OCI-LY7 (cell line): ENCODE measurements around the gene TMEM239. TPM values are rescaled to one million over a fixed set of nuclear protein-coding genes. Genes with fewer than 3 reads are reported as not detected.

ENCODE experiments used
- BruUV-seq: library from RNA; stranded (reverse); fragments of 400-500 nt; replicated peaks from 2 replicates; lab custom pipeline; 2021; lab: Mats Ljungman, UMichigan
- CTCF ChIA-PET: fragments of 300-600 bp; sonication (Branson Sonifier 250); formaldehyde crosslinking; loops from one replicate; lab custom pipeline; 2022; ENCODE audit warnings: antibody characterized with exemption; ENCODE audit not compliant: unreplicated experiment; lab: Charles Lee
- POLR2A ChIA-PET: fragments of 300-600 bp; sonication (Branson Sonifier 250); formaldehyde crosslinking; loops from one replicate; lab custom pipeline; 2022; ENCODE audit warnings: antibody characterized with exemption; lab: Charles Lee
- DNase-seq: peaks from one replicate; pipeline ENCODE4 v3.0.0-alpha.2; 2015; ENCODE audit warnings: low spot score
- H2AFZ ChIP-seq: fragments of 200-600 bp; sonication (generic), shearing (Covaris generic); 2 replicates; pipeline ENCODE4 v1.6.1; 2014; ENCODE audit warnings: mild to moderate bottlenecking, antibody characterized with exemption, low read length, moderate library complexity
- H3K27ac ChIP-seq: fragments of 200-600 bp; sonication (generic); 2 replicates; pipeline ENCODE4 v1.5.1; 2014; ENCODE audit warnings: mixed run types, low read depth, mild to moderate bottlenecking, moderate library complexity, low read length, inconsistent platforms; ENCODE audit not compliant: poor library complexity, severe bottlenecking
- H3K36me3 ChIP-seq: fragments of 200-600 bp; sonication (generic); 2 replicates; pipeline ENCODE4 v1.6.1; 2014; ENCODE audit warnings: mild to moderate bottlenecking, antibody characterized with exemption, low read length, moderate library complexity, mixed read lengths; ENCODE audit not compliant: insufficient read depth
- H3K4me1 ChIP-seq: fragments of 200-600 bp; sonication (generic); 2 replicates; pipeline ENCODE4 v1.5.1; 2014; ENCODE audit warnings: mild to moderate bottlenecking, low read length; ENCODE audit not compliant: insufficient read depth, poor library complexity, severe bottlenecking
- H3K4me2 ChIP-seq: fragments of 200-600 bp; sonication (generic); 2 replicates; pipeline ENCODE4 v1.6.1; 2014; ENCODE audit warnings: mild to moderate bottlenecking, low read length
- H3K4me3 ChIP-seq: fragments of 200-600 bp; sonication (generic); 2 replicates; pipeline ENCODE4 v1.5.1; 2014; ENCODE audit warnings: mild to moderate bottlenecking, low read depth, low read length; ENCODE audit not compliant: poor library complexity, severe bottlenecking
- H3K79me2 ChIP-seq: fragments of 200-600 bp; sonication (generic); 2 replicates; pipeline ENCODE4 v1.6.1; 2016; ENCODE audit warnings: low read depth, mild to moderate bottlenecking, low read length, moderate library complexity, mixed read lengths; ENCODE audit not compliant: insufficient read depth
- H3K9me2 ChIP-seq: fragments of 200-600 bp; sonication (generic); 2 replicates; pipeline ENCODE4 v1.6.1; 2016; ENCODE audit warnings: mild to moderate bottlenecking, low read length, mixed read lengths; ENCODE audit not compliant: insufficient read depth
- H3K9me3 ChIP-seq: fragments of 200-600 bp; sonication (generic); 2 replicates; pipeline ENCODE4 v1.6.1; 2014; ENCODE audit warnings: mild to moderate bottlenecking, mixed run types, low read length, mixed read lengths
- H4K20me1 ChIP-seq: fragments of 200-600 bp; sonication (generic); 2 replicates; pipeline ENCODE4 v1.6.1; 2014; ENCODE audit warnings: mild to moderate bottlenecking, antibody characterized with exemption, low read length, moderate library complexity, mixed read lengths; ENCODE audit not compliant: insufficient read depth
- CTCF ChIP-seq: fragments of 200-600 bp; sonication (generic); conservative IDR thresholded peaks from 2 replicates; pipeline ENCODE4 v1.5.1; 2014; ENCODE audit warnings: mild to moderate bottlenecking, antibody characterized with exemption, low read length, moderate library complexity, mixed read lengths
- EZH2phosphoT487 ChIP-seq: fragments of 200-600 bp; sonication (generic); IDR thresholded peaks from 2 replicates; pipeline ENCODE4 v1.6.1; 2018; ENCODE audit warnings: low read depth, borderline replicate concordance, mild to moderate bottlenecking, mixed run types, antibody characterized with exemption, low read length, moderate library complexity, mixed read lengths
- intact Hi-C: fragments of 100-400 bp; cut with micrococcal nuclease; formaldehyde crosslinking; loops from one replicate; pipeline ENCODE4 v1.10.0; 2022; ENCODE audit not compliant: unreplicated experiment
- total RNA-seq, 2 experiments: library from RNA; depleted of rRNA in 1 of 2; stranded (reverse); fragments of >200 nt in 1 of 2; shearing (Covaris generic) in 1 of 2; gene quantifications; 2 replicates each; pipeline ENCODE4 v1.2.3, GENCODE V29; 2014 to 2022

The TMEM239 gene
- total RNA-seq, 2 experiments from 2014 or later: not detected

- no peak for DNase-seq
- Histone ChIP-seq H4K20me1 (no peaks in the 10 kb centered on the region), H3K9me3 (0 out of 2 replicates have a peak, but pooled peaks cover 6% of the 10 kb centered on the region), H3K9me2 (no peaks in the 10 kb centered on the region), H3K4me1 (no peaks in the 10 kb centered on the region), H2AFZ (no peak overlapping the region), H3K36me3 (no peaks in the 10 kb centered on the region), H3K4me2 (no peak overlapping the region), H3K27ac (no peak overlapping the region), H3K4me3 (no peak overlapping the region), H3K79me2 (no peaks in the 10 kb centered on the region)
- intact Hi-C loops: no loop called here
- TF ChIP-seq EZH2phosphoT487 (no peak), CTCF (no peak)
- ChIA-PET CTCF (no interaction called here), POLR2A (no interaction called here)
- no TSS peak for BruUV-seq
Observed at GRCh38 chr20:2815242-2815900, 793 bp upstream of the TMEM239 start.

- Histone ChIP-seq H3K9me2 (no peaks in the 10 kb centered on the region), H4K20me1 (no peaks in the 10 kb centered on the region), H3K79me2 (no peaks in the 10 kb centered on the region), H3K36me3 (no peaks in the 10 kb centered on the region), H3K4me3 (no peak overlapping the region), H3K27ac (no peak overlapping the region), H3K4me2 (no peak overlapping the region), H2AFZ (no peak overlapping the region), H3K9me3 (0 out of 2 replicates have a peak, but pooled peaks cover 6% of the 10 kb centered on the region), H3K4me1 (no peaks in the 10 kb centered on the region)
- no peak for DNase-seq
- CTCF ChIA-PET: no interaction called here
- TF ChIP-seq EZH2phosphoT487: no peak
- TF ChIP-seq CTCF: peak; percentile 49
- BruUV-seq: no TSS peak
- POLR2A ChIA-PET: no interaction called here
- intact Hi-C loops: no loop called here
Observed at GRCh38 chr20:2816583-2817340, 598 bp downstream of the TMEM239 start.

GRCh38 chr20:2817341-2817726 is 1.2 kb downstream of the TMEM239 start:
- no peak for TF ChIP-seq EZH2phosphoT487
- TF ChIP-seq CTCF: no peak
- Histone ChIP-seq H3K9me3 (0 out of 2 replicates have a peak, but pooled peaks cover 2% of the 10 kb centered on the region), H3K4me3 (no peak overlapping the region), H4K20me1 (no peaks in the 10 kb centered on the region), H2AFZ (no peak overlapping the region), H3K36me3 (no peaks in the 10 kb centered on the region), H3K4me2 (no peak overlapping the region), H3K79me2 (no peaks in the 10 kb centered on the region), H3K9me2 (no peaks in the 10 kb centered on the region), H3K4me1 (no peaks in the 10 kb centered on the region), H3K27ac (no peak overlapping the region)
- POLR2A ChIA-PET: no interaction called here
- CTCF ChIA-PET: no interaction called here
- no TSS peak for BruUV-seq
- intact Hi-C loops: no loop called here
- DNase-seq: no peak
